ENCODE results near the gene ZBTB7C. TPM values are rescaled to one million over a fixed set of nuclear protein-coding genes. Genes with fewer than 3 reads are reported as not detected.

ZBTB7C gene
- polyA plus RNA-seq, 1 of the 3 experiments (the other 2 are of a cell fraction), result 0.05 TPM

DNA sequence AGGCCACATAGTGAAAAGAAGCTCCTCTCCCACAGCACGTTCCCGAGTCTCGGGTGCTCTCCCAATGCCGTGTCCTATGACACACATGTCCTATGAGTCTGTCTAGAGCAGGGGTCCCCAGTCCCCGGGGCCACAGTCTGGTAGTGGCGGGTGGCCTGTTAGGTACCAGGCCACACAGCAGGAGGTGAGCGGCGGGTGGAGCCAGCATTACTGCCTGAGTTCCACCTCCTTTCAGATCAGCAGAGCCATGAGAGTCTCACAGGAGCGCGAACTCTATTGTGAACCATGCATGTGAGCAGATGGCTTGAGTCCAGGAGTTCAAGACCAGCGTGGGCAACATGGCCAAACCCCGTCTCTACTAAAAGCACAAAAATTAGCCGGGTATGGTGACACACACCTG lies 112.6 kb downstream of the ZBTB7C start:
- WGBS (ENCODE audit: low lambda C conversion rate), result 63% methylated on average over 7 of the region's 13 CpGs
- POLR2A ChIA-PET, result no interaction called here
- no peaks in the 10 kb centered on the region for H3K36me3 ChIP-seq (replicated peaks in 1 of 2; ENCODE audit: control insufficient read depth in 1 of 2, insufficient read depth in 2 of 2, low read length in 1 of 2)

DNA sequence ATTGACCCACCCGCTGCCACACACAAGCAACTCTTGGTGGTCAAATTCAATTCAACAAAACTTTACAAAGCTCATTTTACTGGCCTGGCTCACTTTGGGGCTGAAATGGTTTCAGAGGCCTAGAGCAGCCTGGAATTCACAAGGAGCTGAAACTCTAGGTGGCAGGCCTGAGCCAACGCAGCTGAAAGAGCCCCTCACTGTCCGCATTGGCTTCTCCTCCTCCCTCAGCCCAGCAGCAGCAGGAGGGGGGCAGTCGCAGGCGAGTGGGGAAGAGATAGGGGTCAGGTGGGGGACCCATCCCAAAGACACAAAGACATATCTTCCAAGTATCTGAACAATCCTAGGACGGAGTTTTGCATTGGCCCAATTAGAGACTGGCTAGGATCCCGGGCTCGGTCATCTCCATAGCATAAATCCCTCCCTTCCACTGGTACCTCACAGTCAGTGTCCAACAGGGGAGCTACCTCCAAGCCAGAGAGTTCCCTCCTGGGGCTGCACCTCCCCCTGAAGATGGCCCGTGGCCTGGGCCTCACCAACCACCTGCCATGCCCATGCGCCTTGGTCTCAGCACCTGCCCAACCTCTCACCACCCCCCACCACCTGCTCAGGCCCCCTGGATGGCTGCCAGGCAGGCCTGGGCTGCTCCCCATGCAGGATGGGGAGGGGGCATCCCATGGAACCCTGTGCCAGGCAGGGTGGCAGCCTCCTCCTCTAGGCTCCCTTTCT lies 113.4 kb downstream of the ZBTB7C start:
- H3K27ac ChIP-seq (ENCODE audit: low read depth in 2 of 2, low read length in 1 of 2), result no peak overlapping the region; a peak in 1 of 4 replicates
- H3K9me3 ChIP-seq, result no peaks in the 10 kb centered on the region
- H3K9me2 ChIP-seq, result no peaks in the 10 kb centered on the region
- H3K27me3 ChIP-seq (ENCODE audit: insufficient read depth), result no peaks in the 10 kb centered on the region
- peak; percentile 47 for DNase-seq
- WGBS (ENCODE audit: low lambda C conversion rate), result 74% methylated on average over 6 of the region's 10 CpGs
- TF ChIP-seq ELF1 (IDR thresholded peaks at IDR 0.05) (no peak), SIN3A (IDR thresholded peaks at IDR 0.05; ENCODE audit: borderline replicate concordance, low read depth, low read length) (no peak), MXI1 (IDR thresholded peaks at IDR 0.05; ENCODE audit: low read depth, low read length) (no peak), EZH2phosphoT487 (IDR thresholded peaks at IDR 0.05; ENCODE audit: borderline replicate concordance, low read depth) (no peak), CHD2 (IDR thresholded peaks at IDR 0.05; ENCODE audit: low read length, partially characterized antibody) (no peak), YY1 (IDR thresholded peaks at IDR 0.05; ENCODE audit: low read depth) (no peak), MEF2A (IDR thresholded peaks at IDR 0.05; ENCODE audit: borderline replicate concordance, low read depth) (no peak), TEAD4 (IDR thresholded peaks at IDR 0.05; ENCODE audit: borderline replicate concordance, insufficient read depth) (no peak), FOSL2 (IDR thresholded peaks at IDR 0.05; ENCODE audit: borderline replicate concordance, low read depth) (no peak), RAD21 (IDR thresholded peaks at IDR 0.05; ENCODE audit: low read length) (peak; percentile 61), NFIC (IDR thresholded peaks at IDR 0.05; ENCODE audit: borderline replicate concordance) (no peak), FOXM1 (IDR thresholded peaks at IDR 0.05; ENCODE audit: low read depth) (no peak), SMC3 (IDR thresholded peaks at IDR 0.05; ENCODE audit: low read depth, low read length) (peak; percentile 41)
- TF ChIP-seq, protein P1, sequence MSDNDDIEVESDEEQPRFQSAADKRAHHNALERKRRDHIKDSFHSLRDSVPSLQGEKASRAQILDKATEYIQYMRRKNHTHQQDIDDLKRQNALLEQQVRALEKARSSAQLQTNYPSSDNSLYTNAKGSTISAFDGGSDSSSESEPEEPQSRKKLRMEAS (IDR thresholded peaks at IDR 0.05; ENCODE audit: low read depth), result no peak
- TF ChIP-seq, protein P2, sequence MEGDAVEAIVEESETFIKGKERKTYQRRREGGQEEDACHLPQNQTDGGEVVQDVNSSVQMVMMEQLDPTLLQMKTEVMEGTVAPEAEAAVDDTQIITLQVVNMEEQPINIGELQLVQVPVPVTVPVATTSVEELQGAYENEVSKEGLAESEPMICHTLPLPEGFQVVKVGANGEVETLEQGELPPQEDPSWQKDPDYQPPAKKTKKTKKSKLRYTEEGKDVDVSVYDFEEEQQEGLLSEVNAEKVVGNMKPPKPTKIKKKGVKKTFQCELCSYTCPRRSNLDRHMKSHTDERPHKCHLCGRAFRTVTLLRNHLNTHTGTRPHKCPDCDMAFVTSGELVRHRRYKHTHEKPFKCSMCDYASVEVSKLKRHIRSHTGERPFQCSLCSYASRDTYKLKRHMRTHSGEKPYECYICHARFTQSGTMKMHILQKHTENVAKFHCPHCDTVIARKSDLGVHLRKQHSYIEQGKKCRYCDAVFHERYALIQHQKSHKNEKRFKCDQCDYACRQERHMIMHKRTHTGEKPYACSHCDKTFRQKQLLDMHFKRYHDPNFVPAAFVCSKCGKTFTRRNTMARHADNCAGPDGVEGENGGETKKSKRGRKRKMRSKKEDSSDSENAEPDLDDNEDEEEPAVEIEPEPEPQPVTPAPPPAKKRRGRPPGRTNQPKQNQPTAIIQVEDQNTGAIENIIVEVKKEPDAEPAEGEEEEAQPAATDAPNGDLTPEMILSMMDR (IDR thresholded peaks at IDR 0.05), result peak; percentile 40
- TF ChIP-seq, protein P3, sequence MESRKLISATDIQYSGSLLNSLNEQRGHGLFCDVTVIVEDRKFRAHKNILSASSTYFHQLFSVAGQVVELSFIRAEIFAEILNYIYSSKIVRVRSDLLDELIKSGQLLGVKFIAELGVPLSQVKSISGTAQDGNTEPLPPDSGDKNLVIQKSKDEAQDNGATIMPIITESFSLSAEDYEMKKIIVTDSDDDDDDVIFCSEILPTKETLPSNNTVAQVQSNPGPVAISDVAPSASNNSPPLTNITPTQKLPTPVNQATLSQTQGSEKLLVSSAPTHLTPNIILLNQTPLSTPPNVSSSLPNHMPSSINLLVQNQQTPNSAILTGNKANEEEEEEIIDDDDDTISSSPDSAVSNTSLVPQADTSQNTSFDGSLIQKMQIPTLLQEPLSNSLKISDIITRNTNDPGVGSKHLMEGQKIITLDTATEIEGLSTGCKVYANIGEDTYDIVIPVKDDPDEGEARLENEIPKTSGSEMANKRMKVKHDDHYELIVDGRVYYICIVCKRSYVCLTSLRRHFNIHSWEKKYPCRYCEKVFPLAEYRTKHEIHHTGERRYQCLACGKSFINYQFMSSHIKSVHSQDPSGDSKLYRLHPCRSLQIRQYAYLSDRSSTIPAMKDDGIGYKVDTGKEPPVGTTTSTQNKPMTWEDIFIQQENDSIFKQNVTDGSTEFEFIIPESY (IDR thresholded peaks at IDR 0.05; ENCODE audit: borderline replicate concordance, low read depth), result no peak
- H3F3A ChIP-seq (replicated peaks; ENCODE audit: insufficient read depth), result no peaks in the 10 kb centered on the region
- H4K20me1 ChIP-seq (ENCODE audit: insufficient read depth), result no peaks in the 10 kb centered on the region
- H2AFZ ChIP-seq (ENCODE audit: low read depth), result no peak overlapping the region
- H3K4me2 ChIP-seq, result no peak overlapping the region
- H3K4me1 ChIP-seq (ENCODE audit: control insufficient read depth in 1 of 2, insufficient read depth in 2 of 2, low read depth in 1 of 2, low read length in 1 of 2), result peaks cover 0 to 33% of the 10 kb centered on the region in 2 experiments; a peak in 2 of 4 replicates
- no peaks in the 10 kb centered on the region for H3K36me3 ChIP-seq (replicated peaks in 1 of 2; ENCODE audit: control insufficient read depth in 1 of 2, insufficient read depth in 2 of 2, low read length in 1 of 2)
- no peaks in the 10 kb centered on the region for H3K79me2 ChIP-seq (ENCODE audit: insufficient read depth)
- POLR2A ChIA-PET, result no interaction called here
- H3K9ac ChIP-seq, result no peak overlapping the region
- CTCF ChIA-PET, result interaction anchor here (0.6 to 4.8 kb wide), 23 partner anchors 10 to 265 kb away, joined by 3 to 26 read pairs (median 4); no protein-coding TSS in a partner anchor
- no peak overlapping the region for H3K4me3 ChIP-seq (ENCODE audit: low read depth in 2 of 2, low read length in 1 of 2)

More for the DNA sequence above, 112.6 kb downstream of the ZBTB7C start:
- no peak for DNase-seq
- H3K9me3 ChIP-seq, result no peaks in the 10 kb centered on the region
- no peak overlapping the region for H2AFZ ChIP-seq (ENCODE audit: low read depth)
- CTCF ChIA-PET, result interaction anchor here (0.7 to 4.8 kb wide), 3 partner anchors 17 to 623 kb away, joined by 3 to 26 read pairs (median 4); no protein-coding TSS in a partner anchor
- no peak overlapping the region for H3K4me2 ChIP-seq
- H3K4me1 ChIP-seq (ENCODE audit: control insufficient read depth in 1 of 2, insufficient read depth in 2 of 2, low read depth in 1 of 2, low read length in 1 of 2), result peaks cover 0 to 34% of the 10 kb centered on the region in 2 experiments; a peak in 2 of 4 replicates
- TF ChIP-seq, protein P4, sequence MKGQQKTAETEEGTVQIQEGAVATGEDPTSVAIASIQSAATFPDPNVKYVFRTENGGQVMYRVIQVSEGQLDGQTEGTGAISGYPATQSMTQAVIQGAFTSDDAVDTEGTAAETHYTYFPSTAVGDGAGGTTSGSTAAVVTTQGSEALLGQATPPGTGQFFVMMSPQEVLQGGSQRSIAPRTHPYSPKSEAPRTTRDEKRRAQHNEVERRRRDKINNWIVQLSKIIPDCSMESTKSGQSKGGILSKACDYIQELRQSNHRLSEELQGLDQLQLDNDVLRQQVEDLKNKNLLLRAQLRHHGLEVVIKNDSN (IDR thresholded peaks at IDR 0.05; ENCODE audit: borderline replicate concordance, low read depth), result no peak
- TF ChIP-seq TCF12 (IDR thresholded peaks at IDR 0.05) (no peak), TAF1 (IDR thresholded peaks at IDR 0.05; ENCODE audit: borderline replicate concordance, low read depth, low read length) (no peak), JUND (IDR thresholded peaks at IDR 0.05) (no peak), MEF2A (IDR thresholded peaks at IDR 0.05; ENCODE audit: borderline replicate concordance, low read depth) (no peak)
- no peak overlapping the region for H3K9ac ChIP-seq
- no peak overlapping the region for H3K27ac ChIP-seq (ENCODE audit: low read depth in 2 of 2, low read length in 1 of 2)
- H4K20me1 ChIP-seq (ENCODE audit: insufficient read depth), result no peaks in the 10 kb centered on the region
- H3K4me3 ChIP-seq (ENCODE audit: low read depth in 2 of 2, low read length in 1 of 2), result no peak overlapping the region
- H3K79me2 ChIP-seq (ENCODE audit: insufficient read depth), result no peaks in the 10 kb centered on the region
- no peaks in the 10 kb centered on the region for H3K27me3 ChIP-seq (ENCODE audit: insufficient read depth)
- no peaks in the 10 kb centered on the region for H3K9me2 ChIP-seq
- no peaks in the 10 kb centered on the region for H3F3A ChIP-seq (replicated peaks; ENCODE audit: insufficient read depth)

Measured in SK-N-SH (cell line).